Activated CD4-positive, alpha-beta T cell treated with anti-CD3 and anti-CD28 coated beads for 36 hours (primary cell): ENCODE data around the gene CPPED1. TPM values are rescaled to one million over a fixed set of nuclear protein-coding genes. Genes with fewer than 3 reads are reported as not detected.

Source experiments
- ATAC-seq: fragments of 200-7000 bp; cut with Tn5 transposase; one replicate; pipeline ENCODE4 v1.10.0; 2021; ENCODE audit warnings: mild to moderate bottlenecking, moderate library complexity
- CTCF ChIA-PET: fragments of 350-600 bp; sonication (Branson Sonifier 250); formaldehyde crosslinking; loops from one replicate; lab custom pipeline; 2021; ENCODE audit warnings: antibody characterized with exemption; lab: Charles Lee
- POLR2A ChIA-PET: fragments of 350-600 bp; sonication (Branson Sonifier 250); formaldehyde crosslinking; loops from one replicate; lab custom pipeline; 2021; ENCODE audit warnings: antibody characterized with exemption, inconsistent platforms; lab: Charles Lee
- DNase-seq: peaks from one replicate; pipeline ENCODE4 v3.0.0-alpha.2; 2020
- H3K27ac Mint-ChIP-seq: one replicate; pipeline ENCODE4 v1.8.0; 2021; ENCODE audit warnings: mixed read lengths
- H3K27me3 Mint-ChIP-seq: one replicate; pipeline ENCODE4 v1.8.0; 2021; ENCODE audit warnings: mixed read lengths
- H3K36me3 Mint-ChIP-seq: one replicate; pipeline ENCODE4 v1.8.0; 2021; ENCODE audit warnings: low read depth, mixed read lengths
- H3K4me1 Mint-ChIP-seq: one replicate; pipeline ENCODE4 v1.8.0; 2021; ENCODE audit warnings: mixed read lengths
- H3K4me3 Mint-ChIP-seq: one replicate; pipeline ENCODE4 v1.8.0; 2021; ENCODE audit warnings: mild to moderate bottlenecking, moderate library complexity, mixed read lengths
- H3K9me3 Mint-ChIP-seq: one replicate; pipeline ENCODE4 v1.8.0; 2021; ENCODE audit warnings: low read depth, mixed read lengths
- intact Hi-C, 2 experiments: fragments of 100-400 bp; cut with DNase I in 1 of 2; cut with micrococcal nuclease in 1 of 2; formaldehyde crosslinking; loops; one replicate each; pipeline versions ENCODE4 v1.14.2 to v1.15.1; 2022 to 2024; cut with DNase I, micrococcal nuclease
- total RNA-seq, 2 experiments: library from RNA; stranded (reverse); gene quantifications; one replicate each; pipeline ENCODE4 v1.2.3, GENCODE V29; 2021

Gene CPPED1
- total RNA-seq, 2 experiments from 2014 or later = 8.0 to 9.8 TPM

DNA sequence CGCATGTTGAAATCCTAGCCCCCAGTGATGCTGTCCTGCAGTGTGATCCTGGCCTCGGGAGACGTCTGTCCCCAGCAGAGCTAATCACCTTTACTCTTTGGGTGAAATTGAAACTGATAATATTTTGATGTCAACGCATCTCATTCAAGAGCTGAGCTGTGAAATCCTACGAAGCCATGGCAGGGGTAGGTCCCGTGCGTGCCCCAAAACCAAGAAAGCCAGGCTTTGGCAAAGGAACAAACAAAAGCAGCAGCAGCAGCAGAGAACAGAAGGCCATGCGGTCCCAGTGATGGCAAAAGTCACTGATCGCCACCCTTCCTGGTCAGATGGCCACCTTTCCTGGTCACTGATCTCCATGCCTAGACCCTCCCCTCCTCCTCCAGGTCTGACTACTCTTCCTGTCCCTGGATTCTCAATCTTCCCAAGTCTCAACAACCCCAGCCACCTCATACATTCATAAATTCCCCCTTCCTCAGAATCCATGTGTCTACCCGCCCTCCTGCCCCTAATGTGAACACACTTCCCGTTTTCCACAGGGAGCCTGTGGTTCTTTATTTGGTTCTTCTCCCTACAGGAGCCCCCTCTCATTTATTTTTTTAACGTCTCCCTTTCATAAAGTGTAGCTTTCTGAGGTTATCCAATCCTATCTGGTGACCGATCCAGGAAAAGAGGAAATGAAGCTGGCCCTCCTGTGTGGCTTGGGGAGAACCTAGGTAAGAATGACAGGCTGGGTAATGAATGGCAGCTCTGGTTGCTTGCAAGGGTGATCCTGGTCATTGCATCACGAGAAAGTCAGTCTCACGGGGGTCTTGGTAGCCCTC is 50.3 kb downstream of the CPPED1 start:
- no peak for DNase-seq
- peaks cover 3% of the 10 kb centered on the region for H3K9me3 Mint-ChIP-seq
- intact Hi-C loops = loop anchor here (5.0 kb wide), 2 partner anchors 106 to 966 kb away; no protein-coding TSS in a partner anchor
- CTCF ChIA-PET = interaction anchor here (0.7 kb wide), 1 partner anchor 208 kb away, joined by 3 read pairs; no protein-coding TSS in a partner anchor
- ATAC-seq = no peak
- H3K27ac Mint-ChIP-seq = no peak overlapping the region
- H3K4me3 Mint-ChIP-seq = no peak overlapping the region
- no peaks in the 10 kb centered on the region for H3K27me3 Mint-ChIP-seq
- peaks cover 35% of the 10 kb centered on the region for H3K4me1 Mint-ChIP-seq
- H3K36me3 Mint-ChIP-seq = peaks cover 6% of the 10 kb centered on the region
- POLR2A ChIA-PET = interaction anchor here (0.6 kb wide), 1 partner anchor 65 kb away, joined by 4 read pairs; no protein-coding TSS in a partner anchor

DNA sequence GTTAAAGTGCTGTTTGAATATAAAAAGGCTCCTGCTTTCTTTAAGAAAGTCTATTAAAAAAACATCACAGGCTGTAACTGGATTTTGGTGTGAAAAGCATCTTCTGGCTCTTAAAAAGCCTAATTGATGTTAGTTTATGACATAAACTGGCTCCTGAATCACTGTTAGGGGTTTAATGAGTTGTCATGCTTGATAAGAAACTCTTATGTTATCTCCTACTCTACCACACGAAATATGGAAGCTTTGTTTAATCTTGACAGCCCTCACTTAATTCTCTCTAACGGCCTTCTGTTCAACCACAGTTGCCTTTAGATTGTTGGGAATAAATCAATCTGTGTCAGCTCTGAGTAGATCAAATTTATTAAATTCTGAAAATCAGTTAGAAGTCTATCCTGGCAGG is 51.5 kb downstream of the CPPED1 start:
- CTCF ChIA-PET = interaction anchor here (0.5 kb wide), 1 partner anchor 1168 kb away, joined by 5 read pairs; the partner anchor contains the start of gene ERCC4
- intact Hi-C loops = loop anchor here (5.0 kb wide), 2 partner anchors 105 to 965 kb away; no protein-coding TSS in a partner anchor
- no peak overlapping the region for H3K27ac Mint-ChIP-seq

DNA sequence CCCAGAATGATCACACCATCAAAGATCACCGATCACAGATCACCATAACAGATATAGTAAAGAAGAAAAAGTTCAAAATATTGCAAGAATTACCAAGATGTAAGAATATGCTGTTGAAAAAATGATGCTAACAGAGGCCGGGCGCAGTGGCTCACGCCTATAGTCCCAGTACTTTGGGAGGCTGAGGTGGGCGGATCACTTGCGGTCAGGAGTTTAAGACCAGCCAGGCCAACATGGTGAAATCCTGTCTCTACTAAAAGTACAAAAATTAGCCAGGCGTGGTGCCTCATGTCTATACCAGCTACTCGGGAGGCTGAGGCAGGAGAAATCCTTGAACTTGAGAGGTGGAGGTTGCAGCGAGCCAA is 53.2 kb downstream of the CPPED1 start:
- peak; percentile 12 for ATAC-seq
- H3K4me3 Mint-ChIP-seq = peak overlapping the region; percentile 45

More for the DNA sequence above, 51.5 kb downstream of the CPPED1 start:
- H3K27me3 Mint-ChIP-seq = no peaks in the 10 kb centered on the region
- H3K36me3 Mint-ChIP-seq = peaks cover 6% of the 10 kb centered on the region
- H3K4me3 Mint-ChIP-seq = no peak overlapping the region
- POLR2A ChIA-PET = no interaction called here
- ATAC-seq = no peak
- H3K9me3 Mint-ChIP-seq = peaks cover 3% of the 10 kb centered on the region
- H3K4me1 Mint-ChIP-seq = peaks cover 35% of the 10 kb centered on the region
- no peak for DNase-seq

DNA sequence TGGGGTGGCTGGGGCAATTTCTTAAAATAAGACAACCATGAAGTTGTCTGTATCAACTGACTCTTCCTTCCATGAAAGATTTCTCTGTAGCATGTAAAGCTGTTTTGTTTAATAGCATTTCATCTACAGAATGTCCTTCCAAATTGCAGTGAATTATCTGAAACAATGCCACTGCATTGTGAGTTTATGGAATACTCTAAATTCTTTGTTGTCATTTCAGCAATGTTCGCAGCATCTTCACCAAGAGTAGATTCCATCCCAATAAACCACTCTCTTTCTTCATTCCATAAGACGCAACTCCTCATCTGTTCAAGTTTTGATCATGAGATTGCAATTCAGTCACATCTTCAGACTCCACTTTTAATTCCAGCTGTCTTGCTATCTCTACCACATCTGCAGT is 54.6 kb downstream of the CPPED1 start:
- Mint-ChIP-seq H3K4me1 (peaks cover 35% of the 10 kb centered on the region), H3K36me3 (peaks cover 17% of the 10 kb centered on the region), H3K27ac (peak overlapping the region; percentile 97), H3K9me3 (peaks cover 17% of the 10 kb centered on the region), H3K27me3 (no peaks in the 10 kb centered on the region), H3K4me3 (no peak overlapping the region)
- DNase-seq = no peak
- ChIA-PET POLR2A (interaction anchor here (1.8 kb wide), 1 partner anchor 212 kb away, joined by 12 read pairs; no protein-coding TSS in a partner anchor), CTCF (interaction anchor here (0.6 to 1.6 kb wide), 3 partner anchors 11 to 212 kb away, joined by 3 to 4 read pairs (median 3); no protein-coding TSS in a partner anchor)
- intact Hi-C loops = no loop called here
- no peak for ATAC-seq

More for the DNA sequence above, 53.2 kb downstream of the CPPED1 start:
- POLR2A ChIA-PET = interaction anchor here (1.1 to 1.8 kb wide), 3 partner anchors 137 to 214 kb away, joined by 4 to 12 read pairs (median 10); no protein-coding TSS in a partner anchor
- intact Hi-C loops = loop anchor here (1.0 to 5.0 kb wide), 12 partner anchors 31 to 963 kb away; partner anchors contain the start of gene CPPED1 (in 2 of the 2)
- DNase-seq = peak; percentile 46
- peaks cover 6% of the 10 kb centered on the region for H3K9me3 Mint-ChIP-seq
- peaks cover 35% of the 10 kb centered on the region for H3K4me1 Mint-ChIP-seq
- H3K27me3 Mint-ChIP-seq = no peaks in the 10 kb centered on the region
- peaks cover 9% of the 10 kb centered on the region for H3K36me3 Mint-ChIP-seq
- CTCF ChIA-PET = interaction anchor here (1.3 to 1.6 kb wide), 2 partner anchors 213 to 215 kb away, joined by 4 to 6 read pairs; no protein-coding TSS in a partner anchor
- H3K27ac Mint-ChIP-seq = peak overlapping the region; percentile 97

DNA sequence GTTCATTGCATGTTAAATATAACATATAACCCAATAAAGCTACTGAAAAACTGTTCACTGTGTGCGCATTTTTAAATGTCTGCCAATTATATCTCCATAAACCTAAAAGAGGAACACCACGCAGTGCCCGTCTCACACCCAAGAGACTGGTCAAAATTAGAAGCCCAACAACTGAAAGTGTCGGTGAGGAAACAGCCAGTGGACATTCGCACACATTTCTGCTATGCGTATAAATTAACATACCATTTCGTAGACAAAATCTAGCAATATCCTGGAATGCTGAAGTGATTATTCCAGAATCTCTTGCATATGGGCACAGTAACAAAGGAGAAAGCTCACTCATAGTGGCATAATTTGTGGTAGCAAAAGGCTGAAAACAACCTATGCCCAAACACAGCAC is 55.9 kb downstream of the CPPED1 start:
- ChIA-PET POLR2A (no interaction called here), CTCF (no interaction called here)
- Mint-ChIP-seq H3K36me3 (peaks cover 23% of the 10 kb centered on the region), H3K4me3 (no peak overlapping the region), H3K4me1 (peaks cover 33% of the 10 kb centered on the region), H3K27me3 (no peaks in the 10 kb centered on the region), H3K27ac (no peak overlapping the region), H3K9me3 (peaks cover 17% of the 10 kb centered on the region)
- DNase-seq = no peak
- ATAC-seq = no peak
- intact Hi-C loops = no loop called here

DNA sequence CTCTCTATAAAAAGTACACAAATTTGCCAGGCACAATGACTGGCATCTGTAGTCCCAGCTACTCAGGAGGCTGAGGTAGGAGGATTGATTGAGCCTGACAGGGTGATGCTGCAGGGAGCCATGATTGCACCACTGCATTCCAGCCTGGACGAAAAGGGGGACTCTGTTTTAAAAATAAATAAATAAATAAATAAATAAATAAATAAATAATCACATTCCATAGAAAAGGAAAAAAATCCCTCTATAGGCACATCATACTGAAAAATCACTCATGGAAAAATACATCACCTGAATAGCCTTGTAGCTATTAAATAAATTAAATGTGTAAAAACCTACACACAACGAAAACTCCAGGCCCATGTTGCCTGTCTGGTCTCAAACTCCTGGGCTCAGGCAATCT is 56.4 kb downstream of the CPPED1 start:
- peaks cover 32% of the 10 kb centered on the region for H3K4me1 Mint-ChIP-seq
- intact Hi-C loops = no loop called here
- peaks cover 17% of the 10 kb centered on the region for H3K9me3 Mint-ChIP-seq
- ChIA-PET CTCF (no interaction called here), POLR2A (no interaction called here)
- ATAC-seq (no peak), DNase-seq (no peak)
- no peak overlapping the region for H3K27ac Mint-ChIP-seq
- no peak overlapping the region for H3K4me3 Mint-ChIP-seq
- no peaks in the 10 kb centered on the region for H3K27me3 Mint-ChIP-seq
- peaks cover 23% of the 10 kb centered on the region for H3K36me3 Mint-ChIP-seq

DNA sequence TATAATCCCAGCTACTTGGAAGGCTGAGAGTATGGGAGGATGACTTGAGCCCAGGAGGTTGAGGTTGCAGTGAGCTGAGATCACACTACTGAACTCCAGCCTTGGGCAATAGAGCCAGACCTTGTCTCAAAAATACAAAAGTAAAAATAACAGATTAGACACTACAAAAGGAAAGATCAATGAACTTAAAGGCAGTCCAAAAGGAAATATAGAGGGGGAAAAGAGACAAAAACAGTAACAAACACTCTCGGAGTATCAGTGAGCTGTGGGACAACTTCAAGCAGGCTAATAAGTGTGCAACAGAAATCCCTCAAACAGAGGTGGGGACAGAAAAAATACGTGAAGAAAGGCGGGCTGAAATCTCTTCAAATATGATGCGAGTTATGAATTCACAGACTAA is 58.8 kb downstream of the CPPED1 start:
- DNase-seq (no peak), ATAC-seq (no peak)
- Mint-ChIP-seq H3K9me3 (peaks cover 17% of the 10 kb centered on the region), H3K4me1 (peaks cover 10% of the 10 kb centered on the region), H3K36me3 (peaks cover 24% of the 10 kb centered on the region), H3K27me3 (no peaks in the 10 kb centered on the region), H3K4me3 (no peak overlapping the region), H3K27ac (no peak overlapping the region)
- CTCF ChIA-PET = interaction anchor here (0.7 kb wide), 1 partner anchor 396 kb away, joined by 3 read pairs; no protein-coding TSS in a partner anchor
- intact Hi-C loops = no loop called here
- POLR2A ChIA-PET = no interaction called here

DNA sequence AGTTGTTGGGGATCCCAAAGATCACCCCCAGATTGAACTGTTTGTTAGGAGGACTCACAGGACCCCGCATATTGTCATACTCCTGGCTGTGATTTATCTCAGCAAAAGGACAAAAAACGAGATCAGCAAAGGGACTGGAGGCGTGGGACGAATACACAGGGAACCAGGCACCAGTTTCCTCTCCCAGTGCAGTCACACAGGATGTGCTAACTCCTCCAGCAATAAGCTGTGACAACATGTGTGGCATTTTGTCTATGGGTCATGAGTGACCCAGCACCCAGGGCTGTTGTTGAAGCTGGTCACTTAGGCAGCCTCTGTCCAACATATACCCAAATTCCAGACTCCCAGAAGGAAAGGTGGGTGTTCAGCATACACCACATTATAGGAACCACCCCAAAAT is 60.9 kb downstream of the CPPED1 start:
- Mint-ChIP-seq H3K36me3 (peaks cover 23% of the 10 kb centered on the region), H3K9me3 (peaks cover 17% of the 10 kb centered on the region), H3K4me1 (no peaks in the 10 kb centered on the region), H3K27me3 (no peaks in the 10 kb centered on the region), H3K4me3 (no peak overlapping the region), H3K27ac (no peak overlapping the region)
- ChIA-PET CTCF (no interaction called here), POLR2A (no interaction called here)
- DNase-seq (no peak), ATAC-seq (no peak)
- intact Hi-C loops = no loop called here

DNA sequence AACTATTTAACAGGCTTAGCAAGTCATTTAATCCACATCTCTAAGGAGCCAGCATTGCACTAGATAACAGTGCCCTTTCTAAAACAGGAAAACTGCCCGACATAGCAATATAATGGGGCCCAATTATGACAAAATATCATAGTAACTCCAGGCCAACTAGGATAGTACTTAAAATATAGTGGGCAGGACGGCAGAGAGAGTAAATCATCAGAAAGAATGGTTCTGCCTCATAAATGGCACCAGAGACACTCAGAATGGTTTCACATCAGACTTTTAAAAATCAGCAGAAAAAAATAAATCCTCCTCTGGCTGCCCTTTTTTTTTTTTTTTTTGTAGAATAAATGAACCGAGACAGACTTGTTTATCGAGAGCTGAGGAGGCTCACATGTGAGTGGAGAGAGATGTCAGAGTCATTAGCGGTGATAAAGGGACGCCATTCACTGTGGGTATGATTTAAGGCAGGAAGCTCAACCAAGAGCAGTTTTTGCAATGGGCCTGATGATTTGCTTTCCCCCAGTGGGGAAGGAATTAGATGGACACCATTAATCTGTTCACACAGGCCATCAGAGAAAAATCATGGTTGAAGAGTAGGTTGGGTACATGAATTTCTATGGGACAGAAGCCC is 62.6 kb downstream of the CPPED1 start:
- ATAC-seq = no peak
- peaks cover 17% of the 10 kb centered on the region for H3K9me3 Mint-ChIP-seq
- DNase-seq = no peak
- H3K27ac Mint-ChIP-seq = no peak overlapping the region
- intact Hi-C loops = no loop called here
- ChIA-PET POLR2A (no interaction called here), CTCF (no interaction called here)
- H3K4me1 Mint-ChIP-seq = no peaks in the 10 kb centered on the region
- H3K36me3 Mint-ChIP-seq = peaks cover 20% of the 10 kb centered on the region
- no peak overlapping the region for H3K4me3 Mint-ChIP-seq
- H3K27me3 Mint-ChIP-seq = no peaks in the 10 kb centered on the region

DNA sequence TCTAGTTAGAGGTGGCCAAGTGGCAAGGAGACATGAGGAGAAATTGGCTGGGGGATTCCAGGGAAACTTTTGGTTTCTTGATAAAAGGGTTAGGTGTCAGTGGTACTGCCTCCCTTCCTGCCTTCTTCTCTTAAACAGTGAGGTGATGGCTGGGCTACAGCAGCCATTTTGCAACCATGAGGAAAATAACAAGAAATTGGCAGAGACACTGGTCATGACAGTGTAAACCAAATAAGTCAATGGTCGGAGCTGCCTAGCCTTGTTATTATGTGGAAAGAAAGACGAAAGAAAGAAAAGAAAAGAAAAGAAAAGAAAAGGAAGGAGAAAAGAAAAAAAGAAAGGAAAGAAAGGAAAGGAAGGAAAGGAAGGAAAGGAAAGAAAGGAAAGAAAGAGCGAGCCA is 63.9 kb downstream of the CPPED1 start:
- ATAC-seq = no peak
- H3K27ac Mint-ChIP-seq = no peak overlapping the region
- H3K4me1 Mint-ChIP-seq = no peaks in the 10 kb centered on the region
- POLR2A ChIA-PET = no interaction called here
- no peaks in the 10 kb centered on the region for H3K27me3 Mint-ChIP-seq
- H3K9me3 Mint-ChIP-seq = peaks cover 8% of the 10 kb centered on the region
- CTCF ChIA-PET = no interaction called here
- intact Hi-C loops = no loop called here
- DNase-seq = no peak
- H3K36me3 Mint-ChIP-seq = peaks cover 18% of the 10 kb centered on the region
- no peak overlapping the region for H3K4me3 Mint-ChIP-seq

DNA sequence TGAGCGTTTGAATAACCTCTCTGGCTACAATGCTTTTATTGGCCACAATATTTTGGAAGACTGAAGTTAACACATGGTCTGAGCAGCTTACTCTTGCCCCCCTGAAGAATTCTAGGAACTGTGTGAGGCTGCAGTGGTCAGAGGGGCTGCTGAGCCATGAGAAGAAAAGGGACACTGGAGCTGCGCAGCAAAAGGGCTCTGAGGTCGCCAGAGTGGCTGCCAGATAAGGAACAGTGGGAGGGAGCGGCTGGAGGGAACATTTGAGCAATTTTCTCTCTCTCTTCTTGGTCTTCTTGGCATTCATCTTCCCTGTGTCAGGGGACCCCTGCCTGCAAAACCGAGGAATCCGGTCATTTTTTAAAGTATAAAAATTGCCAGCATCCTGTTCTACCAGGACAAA is 66.1 kb downstream of the CPPED1 start:
- intact Hi-C loops = no loop called here
- H3K27ac Mint-ChIP-seq = no peak overlapping the region
- peaks cover 24% of the 10 kb centered on the region for H3K36me3 Mint-ChIP-seq
- DNase-seq = no peak
- CTCF ChIA-PET = interaction anchor here (0.7 kb wide), 1 partner anchor 12 kb away, joined by 3 read pairs; no protein-coding TSS in a partner anchor
- no peak overlapping the region for H3K4me3 Mint-ChIP-seq
- peaks cover 16% of the 10 kb centered on the region for H3K9me3 Mint-ChIP-seq
- no peak for ATAC-seq
- POLR2A ChIA-PET = interaction anchor here (0.6 kb wide), 1 partner anchor 288 kb away, joined by 3 read pairs; no protein-coding TSS in a partner anchor
- no peaks in the 10 kb centered on the region for H3K27me3 Mint-ChIP-seq
- no peaks in the 10 kb centered on the region for H3K4me1 Mint-ChIP-seq
